LoVo (cell line): Measurements from ENCODE around the gene NINJ2.
"Not testable (repeated sequence)": the region's sequence is repeated elsewhere in the genome, so short reads cannot be mapped to it uniquely, and the experiment has no call there.

Source experiments
- DNase-seq: peaks from one replicate; pipeline ENCODE4 v3.0.0-alpha.2; 2016; ENCODE audit warnings: low spot score

NINJ2 gene

GRCh38 chr12:663293-663871, at the start of gene NINJ2:
Gene NINJ2 (minus strand): TSS chr12:663445. CDS start chr12:663360, 85 bp downstream.
- no peak for DNase-seq

GRCh38 chr12:712172-712863, 49.1 kb upstream of the NINJ2 start:
- DNase-seq, result no peak

GRCh38 chr12:709455-710020, 46.3 kb upstream of the NINJ2 start:
- DNase-seq, result no peak

GRCh38 chr12:708084-708483, 44.8 kb upstream of the NINJ2 start:
- DNase-seq, result not testable (repeated sequence)

GRCh38 chr12:704516-705242, 41.4 kb upstream of the NINJ2 start:
- no peak for DNase-seq

GRCh38 chr12:701896-702539, 38.8 kb upstream of the NINJ2 start:
- DNase-seq, result no peak

GRCh38 chr12:700016-700415, 36.8 kb upstream of the NINJ2 start:
- no peak for DNase-seq

- not testable (repeated sequence) for DNase-seq
These were observed 35.0 kb upstream of the NINJ2 start for GRCh38 chr12:698222-698621.

- no peak for DNase-seq
These were observed 34.2 kb upstream of the NINJ2 start for GRCh38 chr12:697481-697880.

GRCh38 chr12:694734-695503, 31.7 kb upstream of the NINJ2 start:
- no peak for DNase-seq

- DNase-seq, result no peak
These were observed 30.8 kb upstream of the NINJ2 start for GRCh38 chr12:693934-694533.

GRCh38 chr12:692274-692673, 29.0 kb upstream of the NINJ2 start:
- DNase-seq, result no peak

- DNase-seq, result no peak
These were observed 27.2 kb upstream of the NINJ2 start for GRCh38 chr12:690466-690865.

- DNase-seq, result no peak
These were observed 22.1 kb upstream of the NINJ2 start for GRCh38 chr12:685388-685787.

GRCh38 chr12:684416-684815, 21.2 kb upstream of the NINJ2 start:
- no peak for DNase-seq

GRCh38 chr12:681568-682256, 18.5 kb upstream of the NINJ2 start:
- no peak for DNase-seq

GRCh38 chr12:678747-679712, 15.8 kb upstream of the NINJ2 start:
- DNase-seq, result no peak

GRCh38 chr12:675562-675961, 12.3 kb upstream of the NINJ2 start:
- no peak for DNase-seq

- DNase-seq, result no peak
These were observed 11.1 kb upstream of the NINJ2 start for GRCh38 chr12:674272-674781.
